NOMO-1 treated with DMSO at 0.1 percent for 48 hours (cell line): ENCODE results near the gene BORA.
"Not testable (repeated sequence)": the region's sequence is repeated elsewhere in the genome, so short reads cannot be mapped to it uniquely, and the experiment has no call there.

Experiments
- DNase-seq: peaks from one replicate; lab custom pipeline; 2025; ENCODE audit not compliant: unreplicated experiment; lab: John Stamatoyannopoulos, UW

The BORA gene

DNA sequence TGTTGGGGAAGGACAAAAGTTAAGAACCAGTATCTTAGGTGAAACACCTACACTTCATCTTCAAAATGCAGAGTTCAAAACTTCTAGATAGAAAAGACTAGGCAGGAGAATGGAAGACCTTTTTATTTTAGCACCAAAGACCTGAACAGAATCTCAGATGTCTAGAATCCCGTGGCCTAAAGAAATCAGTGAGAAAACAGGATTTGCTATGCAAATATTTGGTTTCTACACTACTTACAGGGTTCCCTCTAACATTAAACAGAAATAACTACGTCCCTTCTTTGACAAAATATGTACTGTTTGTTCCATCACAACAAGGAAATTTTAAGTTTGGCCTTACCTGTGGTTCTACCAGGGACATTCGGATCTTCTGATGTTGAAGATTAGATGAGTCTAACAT lies 32.5 kb downstream of the BORA start:
- DNase-seq: no peak

DNA sequence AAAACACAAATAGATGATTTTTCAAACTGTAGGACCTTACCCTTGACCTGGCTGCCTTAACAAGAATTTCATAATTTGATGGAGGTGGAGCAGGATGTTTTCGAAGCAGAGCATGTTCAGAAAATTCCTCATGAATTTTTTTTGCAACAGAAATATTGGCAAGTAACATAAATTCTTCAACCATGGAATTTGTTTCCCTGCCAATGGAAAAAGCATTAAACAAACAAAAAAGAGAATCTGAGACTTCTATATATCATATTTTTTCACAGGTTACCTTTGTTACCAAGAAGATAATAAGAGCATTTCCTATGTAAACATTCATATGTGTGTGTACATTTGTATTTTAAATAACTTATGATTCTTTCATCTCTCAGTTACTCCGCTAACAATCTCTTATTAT lies 35.7 kb downstream of the BORA start:
- DNase-seq: no peak

DNA sequence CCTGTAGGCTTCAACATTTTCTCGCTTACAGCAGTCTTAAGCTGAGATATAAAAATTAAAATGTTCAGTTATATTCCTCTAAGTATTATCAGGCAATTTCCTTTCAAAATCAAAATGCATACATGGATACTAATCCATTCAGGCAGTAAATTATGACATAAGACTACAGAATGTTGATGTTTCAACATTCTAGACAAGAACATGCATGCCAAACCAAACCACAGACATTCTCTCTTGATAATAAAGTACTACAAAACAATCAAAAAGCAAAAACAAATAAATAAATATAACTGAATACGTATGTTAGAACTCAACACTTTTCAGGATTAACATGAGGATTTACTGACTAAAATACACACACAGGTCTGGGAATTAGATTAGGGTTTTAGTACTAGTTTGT lies 46.3 kb downstream of the BORA start:
- no peak for DNase-seq

DNA sequence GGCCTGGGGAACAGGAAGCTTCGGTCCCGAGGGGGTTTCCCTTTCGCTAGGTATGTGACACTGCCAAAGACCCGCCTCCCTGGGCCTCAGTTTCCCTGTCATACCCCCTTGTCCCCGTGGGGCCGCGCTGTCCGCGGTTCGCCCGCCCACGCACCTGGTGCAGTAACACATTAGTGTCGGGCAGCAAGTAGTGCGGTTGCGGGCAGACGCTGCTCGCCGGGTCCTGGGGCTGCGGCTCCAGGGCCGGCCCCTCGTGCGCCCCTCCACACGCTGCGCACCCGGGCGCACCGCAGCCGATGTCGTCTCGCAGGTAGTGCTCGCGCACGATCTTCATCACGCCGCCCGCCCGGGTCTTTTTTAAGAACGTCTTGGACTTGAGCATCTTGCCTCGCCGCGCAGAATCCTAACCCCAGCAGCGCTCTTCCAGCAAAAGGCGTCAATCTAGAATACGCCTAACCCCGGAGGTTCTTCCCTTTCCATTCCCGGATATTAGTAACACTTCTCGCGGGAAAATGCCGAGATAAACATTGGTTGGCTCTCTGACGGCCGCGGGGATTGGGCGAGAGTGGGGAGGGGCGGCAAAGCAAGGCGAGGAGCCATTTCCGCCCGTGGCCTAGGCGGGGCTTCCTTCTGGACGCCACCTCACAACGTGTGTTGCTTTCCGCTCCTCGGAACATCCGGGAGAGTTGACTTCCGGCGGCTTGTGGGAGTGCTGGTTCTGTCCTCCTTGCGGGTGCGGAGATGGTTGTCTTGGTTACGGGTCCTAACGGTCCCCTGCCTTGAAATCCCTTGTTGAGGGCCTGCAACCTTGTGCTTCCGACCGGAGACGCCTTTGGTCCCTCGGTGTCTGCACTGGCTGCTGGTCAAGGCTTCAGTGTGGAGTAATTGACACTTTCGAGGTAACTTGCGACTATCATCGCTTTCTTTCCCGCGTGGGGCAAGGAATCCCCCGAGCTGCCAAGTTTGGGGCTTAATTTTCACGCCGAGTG lies 54.0 kb downstream of the BORA start, which contains the start of the genes DIS3 and PIBF1:
Gene DIS3, minus strand, starts transcription at position 450 of the 989 bp plus-strand sequence. Its CDS starts 68 bp downstream, at position 382.
Gene PIBF1, plus strand, starts transcription at position 683 of the 989 bp plus-strand sequence. CDS start 1,337 bp downstream, outside the sequence.
- DNase-seq: peak; percentile 97

DNA sequence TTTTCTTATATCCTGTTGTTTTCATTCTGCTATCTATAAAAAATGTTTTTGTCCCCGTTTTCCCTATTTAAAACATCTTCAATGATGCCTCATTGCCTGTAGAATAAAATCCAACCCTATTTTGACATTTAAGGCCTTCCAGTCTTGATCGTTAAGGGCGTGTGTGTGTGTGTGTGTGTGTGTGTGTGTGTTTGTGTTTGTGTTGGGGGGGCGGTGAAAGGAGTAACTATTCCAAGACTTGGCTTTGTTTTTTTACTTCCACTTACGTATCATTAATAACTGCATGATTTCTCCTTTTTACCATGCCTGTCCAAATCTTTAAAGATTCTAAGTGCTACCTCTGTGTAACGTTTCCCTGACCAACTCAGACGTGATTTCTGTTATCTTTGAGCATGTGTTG lies 55.0 kb downstream of the BORA start:
- DNase-seq: no peak

DNA sequence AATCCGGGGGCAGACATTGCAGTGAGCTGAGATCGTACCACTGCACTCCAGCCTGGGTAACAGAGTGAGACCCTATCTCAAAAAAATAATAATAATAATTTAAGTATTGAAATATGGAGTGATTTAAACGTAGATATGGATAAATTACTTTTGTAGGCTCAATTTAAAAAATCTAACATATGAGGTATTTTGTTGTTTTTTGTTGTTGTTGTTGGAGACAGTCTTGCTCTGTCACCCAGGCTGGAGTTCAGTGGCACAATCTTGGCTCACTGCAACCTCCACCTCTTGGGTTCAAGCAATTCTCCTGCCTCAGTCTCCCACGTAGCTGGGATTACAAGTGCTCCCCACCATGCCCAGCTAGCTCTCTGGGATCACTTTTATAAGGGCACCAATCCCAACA lies 57.0 kb downstream of the BORA start:
- not testable (repeated sequence) for DNase-seq

DNA sequence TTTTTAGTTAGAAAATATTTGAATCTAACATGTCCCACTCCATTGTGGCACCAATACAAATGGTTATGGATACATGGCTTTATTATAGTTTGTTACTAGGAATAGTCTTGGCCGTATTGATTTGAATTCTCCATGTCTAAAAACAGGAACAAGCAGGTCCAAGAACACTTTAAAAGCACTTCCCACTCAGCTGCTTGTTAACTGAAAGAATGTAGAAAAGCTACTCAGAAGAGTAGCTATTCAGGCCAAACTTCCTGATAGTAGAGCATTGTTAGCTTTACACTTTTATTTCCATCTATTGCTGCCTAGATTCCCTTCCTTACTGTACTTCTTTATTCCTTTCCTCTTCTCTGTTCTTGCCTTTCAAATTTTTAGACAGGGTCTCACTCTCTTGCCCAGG lies 61.1 kb downstream of the BORA start:
- peak; percentile 4 for DNase-seq

DNA sequence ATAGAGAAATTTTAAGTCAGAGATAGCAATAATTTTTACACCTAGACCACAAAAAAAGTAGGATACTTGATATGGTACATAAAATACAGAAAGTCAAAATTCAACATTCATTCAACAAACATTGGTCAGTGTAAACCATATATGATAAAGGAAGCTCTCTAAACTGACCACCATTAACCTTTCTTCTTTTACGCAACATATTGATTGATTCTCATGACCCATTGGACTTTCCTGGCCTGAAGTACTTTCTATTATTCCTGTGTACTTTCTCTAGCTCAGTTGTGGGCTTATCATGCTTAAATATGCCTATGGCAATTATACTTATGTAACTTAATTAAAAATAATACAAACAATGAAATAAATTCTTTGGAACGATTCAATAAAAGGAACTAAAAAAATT lies 64.9 kb downstream of the BORA start:
- no peak for DNase-seq

DNA sequence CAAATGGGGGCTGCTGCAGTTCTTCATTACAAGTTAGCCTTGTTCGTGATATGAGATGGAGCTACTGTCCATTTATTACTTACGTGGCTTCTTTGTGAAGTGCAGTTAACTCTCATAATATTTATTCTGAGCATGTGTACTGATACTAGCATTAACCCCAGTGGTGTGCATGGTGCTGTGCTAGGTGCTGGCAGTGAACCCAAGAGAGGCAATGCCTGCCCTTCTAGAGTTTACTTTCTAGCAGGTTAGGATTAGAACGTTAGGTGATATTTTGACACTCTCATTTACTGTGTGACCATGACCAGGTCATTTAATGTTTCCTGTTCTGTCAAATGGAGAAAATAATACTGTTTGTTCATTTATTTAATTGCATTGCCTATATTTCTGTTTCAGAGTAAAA lies 71.1 kb downstream of the BORA start:
- no peak for DNase-seq

DNA sequence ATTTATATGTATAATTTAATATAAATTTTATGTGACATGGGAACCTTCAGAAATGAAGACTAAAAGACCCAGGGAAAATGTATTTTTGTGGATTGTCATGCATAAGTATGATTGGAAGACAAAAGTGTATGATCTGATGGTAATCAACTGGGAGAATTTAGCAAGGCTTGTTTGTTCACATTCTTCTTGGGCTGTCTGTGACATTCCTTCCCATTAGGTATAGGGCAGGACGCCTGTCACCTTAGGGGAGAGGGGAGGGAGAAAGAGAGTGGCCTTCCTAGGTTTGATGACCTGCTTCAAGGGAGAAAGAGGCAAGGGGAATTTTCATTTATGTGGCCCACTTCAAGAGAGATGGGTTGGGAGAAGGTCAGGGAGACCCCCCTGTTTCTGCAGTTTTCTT lies 76.6 kb downstream of the BORA start:
- no peak for DNase-seq
